Sigmoid colon (tissue), 3 donors: ENCODE results near the gene ZNF189.

Experiments
- CTCF ChIP-seq, 4 experiments: fragments of 450-650 bp in 3 of 4; fragments of 200-600 bp in 1 of 4; IDR thresholded peaks; one replicate each; pipeline ENCODE4 v1.5.1; 2016 to 2019; ENCODE audit warnings: antibody characterized with exemption in 4 of 4, mild to moderate bottlenecking in 3 of 4, moderate library complexity in 2 of 4
- POLR2A ChIP-seq, 2 donors: fragments of 450-650 bp; IDR thresholded peaks; one replicate each; pipeline ENCODE4 v1.6.1; 2016; ENCODE audit warnings: antibody characterized with exemption in 2 of 2, mild to moderate bottlenecking in 2 of 2, moderate library complexity in 2 of 2

GRCh38 chr9:101387871-101388506 is 10.7 kb upstream of the ZNF189 start:
- TF ChIP-seq POLR2A (IDR thresholded peaks at IDR 0.05) (no peak), CTCF (IDR thresholded peaks at IDR 0.05) (peak in 1 of 4 experiments; percentile 8)
